Immature natural killer cell (primary cell): ENCODE results near the gene PPP2R2D. TPM values are rescaled to one million over a fixed set of nuclear protein-coding genes. Genes with fewer than 3 reads are reported as not detected.
A peak's percentile ranks its signal among the peaks of the same experiment; 100 is the strongest.

Source experiments
- DNase-seq, 3 donors: peaks; one replicate each; pipeline ENCODE4 v3.0.0; 2022; ENCODE audit warnings: mixed read lengths in 1 of 3
- H3K27ac Mint-ChIP-seq, 6 donors: one replicate each; pipeline ENCODE4 v1.8.0; 2020; ENCODE audit warnings: mixed read lengths in 6 of 6, mild to moderate bottlenecking in 5 of 6, inconsistent platforms in 4 of 6, moderate library complexity in 3 of 6
- H3K27me3 Mint-ChIP-seq, 3 donors: one replicate each; pipeline ENCODE4 v1.8.0; 2020 to 2021; ENCODE audit warnings: low read depth in 3 of 3, mild to moderate bottlenecking in 3 of 3, mixed read lengths in 3 of 3, moderate library complexity in 3 of 3, inconsistent platforms in 1 of 3
- H3K36me3 Mint-ChIP-seq, 3 donors: one replicate each; pipeline ENCODE4 v1.8.0; 2020; ENCODE audit warnings: mixed read lengths in 3 of 3, inconsistent platforms in 2 of 3, mild to moderate bottlenecking in 2 of 3
- H3K4me1 Mint-ChIP-seq, 2 donors: one replicate each; pipeline ENCODE4 v1.8.0; 2020; ENCODE audit warnings: inconsistent platforms in 2 of 2, mild to moderate bottlenecking in 2 of 2, mixed read lengths in 2 of 2, moderate library complexity in 1 of 2
- H3K4me3 Mint-ChIP-seq, 5 donors: one replicate each; pipeline ENCODE4 v1.8.0; 2020; ENCODE audit warnings: mild to moderate bottlenecking in 5 of 5, mixed read lengths in 5 of 5, inconsistent platforms in 3 of 5, moderate library complexity in 3 of 5
- H3K9me3 Mint-ChIP-seq, 6 donors: one replicate each; pipeline ENCODE4 v1.8.0; 2020; ENCODE audit warnings: mild to moderate bottlenecking in 6 of 6, mixed read lengths in 6 of 6, inconsistent platforms in 4 of 6, moderate library complexity in 3 of 6
- polyA plus RNA-seq, 3 donors: library from polyadenylated mRNA; unstranded; fragments of 300-500 nt; fragmentation: Illumina TruSeq; gene quantifications; one replicate each; pipeline ENCODE4 v1.2.3, GENCODE V29; 2021

Gene PPP2R2D
- polyA plus RNA-seq, 3 donors from 2014 or later: 24.7 to 33.4 (median 30.6) TPM

- no peak for DNase-seq
- H3K9me3 Mint-ChIP-seq: no peaks in the 10 kb centered on the region
- no peak overlapping the region for H3K4me3 Mint-ChIP-seq
- H3K27me3 Mint-ChIP-seq: peaks cover 4 to 14% (median 8%) of the 10 kb centered on the region in 3 donors
- H3K36me3 Mint-ChIP-seq: no peaks in the 10 kb centered on the region
- H3K27ac Mint-ChIP-seq: no peak overlapping the region
- peaks cover 3 to 5% of the 10 kb centered on the region in 2 donors for H3K4me1 Mint-ChIP-seq
Observed at GRCh38 chr10:131888186-131888604, 12.6 kb upstream of the PPP2R2D start.

DNA sequence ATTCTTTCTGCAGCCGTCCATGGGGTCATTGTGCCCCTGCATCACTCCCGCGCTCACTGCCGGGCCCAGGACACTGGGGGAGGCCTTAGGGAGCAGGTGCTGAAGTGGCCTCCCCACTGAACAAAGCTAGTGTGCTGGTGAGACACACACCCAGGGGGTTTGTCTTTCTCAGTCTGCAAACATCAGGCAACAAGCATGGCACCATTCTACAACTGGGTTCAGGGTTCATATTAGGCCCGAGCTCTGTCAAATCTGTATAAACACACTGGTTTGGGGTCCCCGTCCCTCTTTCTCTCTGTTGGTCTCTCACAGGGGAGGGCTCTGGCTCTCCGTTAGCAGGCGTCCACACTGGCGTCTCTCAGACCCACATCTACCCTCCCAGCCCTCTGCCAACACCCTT is 11.1 kb upstream of the PPP2R2D start:
- H3K27ac Mint-ChIP-seq: no peak overlapping the region
- H3K27me3 Mint-ChIP-seq: peaks cover 4 to 13% (median 6%) of the 10 kb centered on the region in 3 donors
- H3K9me3 Mint-ChIP-seq: no peaks in the 10 kb centered on the region
- H3K4me1 Mint-ChIP-seq: peaks cover 3 to 5% of the 10 kb centered on the region in 2 donors
- H3K36me3 Mint-ChIP-seq: no peaks in the 10 kb centered on the region
- H3K4me3 Mint-ChIP-seq: no peak overlapping the region
- DNase-seq: no peak

DNA sequence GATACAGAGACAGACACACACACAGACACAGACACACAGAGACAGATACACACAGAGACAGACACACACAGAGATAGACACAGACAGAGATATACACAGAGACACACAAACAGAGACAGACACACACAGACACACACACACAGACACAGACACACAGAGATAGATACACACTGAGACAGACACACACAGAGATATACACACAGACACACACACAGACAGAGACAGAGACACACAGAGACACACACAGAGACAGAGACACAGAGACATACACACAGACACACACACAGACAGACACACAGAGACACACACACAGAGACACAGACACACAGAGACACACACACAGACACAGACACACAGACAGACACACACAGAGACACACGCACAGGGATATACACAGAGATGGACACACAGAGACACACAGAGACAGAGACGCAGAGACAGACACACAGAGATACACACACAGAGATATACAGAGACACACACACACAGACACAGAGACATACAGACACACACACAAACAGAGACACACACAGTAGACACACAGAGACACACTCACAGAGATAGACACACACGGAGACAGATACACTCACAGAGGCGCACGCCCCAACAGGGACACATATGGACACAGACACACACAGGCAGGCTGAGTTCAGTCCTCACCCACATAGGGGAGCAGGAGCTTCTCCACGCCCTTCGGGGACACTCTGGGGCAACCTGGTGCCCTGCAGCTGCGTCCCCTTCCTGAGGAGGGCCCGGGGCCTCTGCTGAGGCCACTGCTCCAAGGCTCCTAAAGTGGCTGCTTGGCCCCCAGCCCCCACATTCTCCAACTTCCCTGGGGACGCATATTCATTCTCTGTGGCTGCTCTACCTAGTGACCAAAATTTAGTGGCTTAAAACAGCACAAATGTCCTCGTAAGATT is 10.3 kb upstream of the PPP2R2D start:
- H3K4me1 Mint-ChIP-seq: peaks cover 8 to 9% of the 10 kb centered on the region in 2 donors
- H3K27me3 Mint-ChIP-seq: peaks cover 4 to 13% (median 6%) of the 10 kb centered on the region in 3 donors
- H3K4me3 Mint-ChIP-seq: no peak overlapping the region
- H3K27ac Mint-ChIP-seq: no peak overlapping the region
- H3K9me3 Mint-ChIP-seq: no peaks in the 10 kb centered on the region
- no peak for DNase-seq
- H3K36me3 Mint-ChIP-seq: no peaks in the 10 kb centered on the region

- no peak for DNase-seq
- H3K4me1 Mint-ChIP-seq: peaks cover 15% of the 10 kb centered on the region in 2 donors
- no peaks in the 10 kb centered on the region for H3K9me3 Mint-ChIP-seq
- no peak overlapping the region for H3K27ac Mint-ChIP-seq
- H3K27me3 Mint-ChIP-seq: peaks cover 6 to 18% (median 7%) of the 10 kb centered on the region in 3 donors
- H3K4me3 Mint-ChIP-seq: no peak overlapping the region
- no peaks in the 10 kb centered on the region for H3K36me3 Mint-ChIP-seq
Observed at GRCh38 chr10:131891196-131891928, 9.4 kb upstream of the PPP2R2D start.

DNA sequence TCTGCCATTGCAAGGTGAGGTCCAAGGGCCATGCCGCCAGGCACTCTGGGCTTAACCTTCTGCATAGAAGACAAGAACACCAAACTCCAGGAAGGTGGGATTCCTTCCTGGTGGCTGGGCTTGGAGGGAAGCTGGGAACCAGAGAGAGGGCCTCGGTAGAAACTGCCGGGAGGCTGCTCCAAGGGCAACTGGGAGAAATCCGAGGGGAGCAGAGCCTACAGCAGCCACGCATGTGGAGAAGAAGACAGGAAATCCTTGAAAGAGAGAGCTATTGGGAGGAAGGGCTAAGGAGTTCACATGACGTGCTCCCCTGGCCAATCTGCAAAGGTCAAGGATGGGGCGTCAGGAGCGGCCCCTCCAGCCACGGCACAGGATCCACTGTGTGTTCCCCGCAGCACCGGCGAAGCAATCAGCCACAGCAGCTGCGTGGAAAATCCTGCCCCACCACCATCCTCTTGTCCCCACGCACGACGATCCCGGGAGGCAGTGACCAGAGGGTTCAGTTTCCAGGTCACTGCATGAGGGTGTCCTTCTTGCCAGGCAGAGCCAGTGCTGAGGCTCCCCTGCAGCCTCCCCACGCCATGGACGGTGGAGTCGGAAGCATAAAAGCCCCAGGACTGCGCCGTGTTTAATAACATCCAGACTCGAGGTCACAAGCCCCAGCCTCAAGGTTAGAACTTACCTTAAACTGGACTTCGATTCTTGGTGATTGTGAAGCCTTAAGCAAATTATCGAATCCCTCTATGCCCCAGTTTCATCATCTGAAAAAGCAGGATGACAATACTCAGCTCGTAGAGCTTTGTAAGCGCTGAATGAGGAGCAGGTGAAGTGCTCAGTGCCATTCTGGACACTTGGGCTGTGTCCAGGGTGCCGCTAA is 8.6 kb upstream of the PPP2R2D start:
- H3K27me3 Mint-ChIP-seq: peaks cover 7 to 20% (median 9%) of the 10 kb centered on the region in 3 donors
- H3K27ac Mint-ChIP-seq: peak overlapping the region in 1 of 6 donors; percentile 36
- DNase-seq: no peak

DNA sequence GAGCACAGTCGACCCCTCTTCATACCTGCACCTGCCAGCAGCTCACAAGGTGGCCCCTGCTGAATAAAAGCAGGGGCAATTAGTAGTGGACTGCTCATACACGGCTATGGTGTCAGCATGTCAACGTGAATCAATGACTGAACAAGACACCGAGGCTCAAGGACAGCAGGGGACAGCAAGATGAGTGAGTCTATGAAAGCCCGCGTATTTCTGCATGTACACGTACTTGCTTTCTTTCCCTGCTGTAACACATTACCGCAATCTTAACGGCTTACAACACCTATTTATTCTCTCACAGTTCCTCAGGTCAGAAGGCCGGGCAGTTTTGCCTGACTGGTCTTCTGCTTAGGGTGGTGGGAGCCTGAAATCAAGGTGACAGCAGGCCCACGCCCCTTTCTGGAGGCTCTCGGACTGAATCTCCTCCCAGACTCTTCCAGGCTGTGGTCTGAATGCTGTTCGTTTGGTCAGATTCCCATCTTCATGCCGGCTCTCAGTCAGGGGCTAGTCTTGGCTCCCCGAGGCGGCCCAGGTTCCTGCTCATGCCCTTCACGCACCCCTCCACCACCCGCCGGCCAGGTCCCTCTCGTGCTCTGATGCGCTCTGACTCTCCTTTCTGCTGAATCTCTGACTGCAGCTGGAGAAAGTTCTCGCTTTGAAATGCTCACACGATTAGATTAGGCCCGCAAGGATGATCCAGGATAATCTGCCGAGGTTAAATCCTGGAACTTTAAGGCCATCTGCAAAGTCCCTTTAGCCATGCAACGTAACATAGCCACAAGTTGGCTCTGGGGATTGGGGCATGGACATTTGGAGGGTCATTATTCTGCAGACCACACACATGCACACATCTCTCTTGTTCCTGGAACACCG is 7.8 kb upstream of the PPP2R2D start:
- Mint-ChIP-seq H3K4me3 (no peak overlapping the region), H3K4me1 (peaks cover 30 to 32% of the 10 kb centered on the region in 2 donors), H3K36me3 (no peaks in the 10 kb centered on the region), H3K9me3 (no peaks in the 10 kb centered on the region), H3K27me3 (peaks cover 8 to 24% (median 13%) of the 10 kb centered on the region in 3 donors), H3K27ac (no peak overlapping the region)
- DNase-seq: no peak

More for the DNA sequence above, 8.6 kb upstream of the PPP2R2D start:
- H3K4me1 Mint-ChIP-seq: peaks cover 23% of the 10 kb centered on the region in 2 donors
- H3K4me3 Mint-ChIP-seq: no peak overlapping the region
- H3K9me3 Mint-ChIP-seq: no peaks in the 10 kb centered on the region
- no peaks in the 10 kb centered on the region for H3K36me3 Mint-ChIP-seq

- H3K4me3 Mint-ChIP-seq: peak overlapping the region in 2 of 5 donors; percentile 32 to 38
- H3K36me3 Mint-ChIP-seq: no peaks in the 10 kb centered on the region
- peaks cover 9 to 25% (median 14%) of the 10 kb centered on the region in 3 donors for H3K27me3 Mint-ChIP-seq
- peaks cover 51 to 52% of the 10 kb centered on the region in 2 donors for H3K4me1 Mint-ChIP-seq
- DNase-seq: no peak
- H3K9me3 Mint-ChIP-seq: no peaks in the 10 kb centered on the region
- H3K27ac Mint-ChIP-seq: peak overlapping the region in 3 of 6 donors; percentile 10 to 87 (median 84)
Observed at GRCh38 chr10:131895116-131895515, 5.7 kb upstream of the PPP2R2D start.

- peaks cover 14 to 30% (median 18%) of the 10 kb centered on the region in 3 donors for H3K27me3 Mint-ChIP-seq
- H3K9me3 Mint-ChIP-seq: no peaks in the 10 kb centered on the region
- H3K4me3 Mint-ChIP-seq: peak overlapping the region; percentile 72 to 85 (median 81)
- peak; percentile 86 to 88 (median 86) for DNase-seq
- peaks cover 52% of the 10 kb centered on the region in 2 donors for H3K4me1 Mint-ChIP-seq
- H3K36me3 Mint-ChIP-seq: no peaks in the 10 kb centered on the region
- H3K27ac Mint-ChIP-seq: peak overlapping the region; percentile 84 to 96 (median 92)
Observed at GRCh38 chr10:131896403-131896802, 4.4 kb upstream of the PPP2R2D start.

DNA sequence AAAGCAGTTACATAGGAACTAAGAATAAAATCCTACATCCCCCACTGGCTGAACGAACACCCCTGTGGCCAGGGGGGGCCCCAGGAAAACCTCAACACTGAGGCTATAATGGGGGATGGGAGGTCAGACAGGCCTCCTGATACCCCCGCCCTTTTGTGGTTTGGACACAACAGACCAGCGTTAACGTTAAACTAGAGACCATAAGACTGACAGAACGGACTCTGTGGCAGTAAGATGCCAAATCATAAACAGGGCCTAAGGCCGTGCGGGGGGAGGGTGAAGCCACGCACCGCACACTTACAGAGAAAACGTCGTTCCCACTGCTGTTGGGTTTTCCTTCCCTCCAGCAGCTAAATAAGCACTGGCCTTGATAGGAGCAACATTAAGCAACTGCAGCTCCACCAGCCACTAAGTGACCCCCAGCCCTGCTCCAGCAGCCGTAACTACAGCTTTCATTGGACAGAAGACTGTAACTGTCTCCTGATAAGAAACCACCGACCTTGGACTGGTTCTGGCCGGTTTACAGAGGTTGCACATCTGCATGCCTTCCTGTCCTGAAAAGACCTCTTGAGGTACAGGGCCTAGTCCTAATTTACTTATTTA is 3.4 kb upstream of the PPP2R2D start:
- H3K4me3 Mint-ChIP-seq: peak overlapping the region; percentile 65 to 85 (median 76)
- H3K27ac Mint-ChIP-seq: peak overlapping the region; percentile 84 to 93 (median 88)
- H3K9me3 Mint-ChIP-seq: no peaks in the 10 kb centered on the region
- DNase-seq: peak; percentile 54 to 63 (median 58)
- H3K36me3 Mint-ChIP-seq: no peaks in the 10 kb centered on the region
- H3K27me3 Mint-ChIP-seq: peaks cover 16 to 29% (median 25%) of the 10 kb centered on the region in 3 donors
- H3K4me1 Mint-ChIP-seq: peaks cover 60 to 61% of the 10 kb centered on the region in 2 donors

GRCh38 chr10:131898061-131898460 is 2.7 kb upstream of the PPP2R2D start:
- H3K4me3 Mint-ChIP-seq: peak overlapping the region; percentile 42 to 91 (median 62)
- H3K4me1 Mint-ChIP-seq: peaks cover 64% of the 10 kb centered on the region in 2 donors
- peak overlapping the region in 4 of 6 donors; percentile 40 to 89 (median 69) for H3K27ac Mint-ChIP-seq
- H3K27me3 Mint-ChIP-seq: peaks cover 16 to 28% (median 23%) of the 10 kb centered on the region in 3 donors
- no peaks in the 10 kb centered on the region for H3K36me3 Mint-ChIP-seq
- no peak for DNase-seq
- no peaks in the 10 kb centered on the region for H3K9me3 Mint-ChIP-seq

GRCh38 chr10:131898713-131899112 is 2.1 kb upstream of the PPP2R2D start:
- Mint-ChIP-seq H3K4me3 (peak overlapping the region; percentile 58 to 91 (median 62)), H3K27me3 (peaks cover 16 to 24% (median 21%) of the 10 kb centered on the region in 3 donors), H3K36me3 (no peaks in the 10 kb centered on the region), H3K27ac (peak overlapping the region; percentile 39 to 95 (median 84)), H3K9me3 (no peaks in the 10 kb centered on the region), H3K4me1 (peaks cover 69 to 70% of the 10 kb centered on the region in 2 donors)
- DNase-seq: no peak

GRCh38 chr10:131899116-131899690 is 1.6 kb upstream of the PPP2R2D start:
- peak overlapping the region; percentile 61 to 91 (median 86) for H3K4me3 Mint-ChIP-seq
- H3K4me1 Mint-ChIP-seq: peaks cover 72 to 75% of the 10 kb centered on the region in 2 donors
- H3K27ac Mint-ChIP-seq: peak overlapping the region in 5 of 6 donors; percentile 39 to 95 (median 91)
- no peaks in the 10 kb centered on the region for H3K36me3 Mint-ChIP-seq
- peaks cover 16 to 24% (median 23%) of the 10 kb centered on the region in 3 donors for H3K27me3 Mint-ChIP-seq
- H3K9me3 Mint-ChIP-seq: no peaks in the 10 kb centered on the region
- DNase-seq: no peak
